ENCODE measurements around the gene NUDT7. TPM values are rescaled to one million over a fixed set of nuclear protein-coding genes. Genes with fewer than 3 reads are reported as not detected.

Gene NUDT7
- total RNA-seq, 1 donor from 2014 or later, result 4.7 TPM

DNA sequence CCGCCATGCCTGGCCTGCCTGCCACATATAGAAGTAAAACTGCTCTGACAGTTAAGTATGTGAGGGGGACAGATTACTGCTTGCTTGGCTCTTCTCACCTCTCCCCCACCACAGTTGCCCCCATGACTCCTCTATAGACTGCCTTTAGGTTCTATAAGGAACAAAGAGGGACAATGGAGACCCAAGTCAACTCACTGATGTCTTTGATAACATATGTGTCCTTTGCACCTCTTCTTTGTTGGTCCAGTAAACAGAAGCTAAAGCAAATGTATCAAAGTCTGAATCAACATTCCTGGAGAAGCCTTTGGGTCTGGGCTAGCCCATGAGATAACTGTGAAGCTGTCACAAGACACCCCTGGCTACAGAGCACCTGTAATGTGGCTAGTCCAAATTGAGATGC is 27.1 kb downstream of the NUDT7 start:
- peaks cover 4% of the 10 kb centered on the region for H3K4me1 Mint-ChIP-seq
- H3K4me3 Mint-ChIP-seq, result no peak overlapping the region
- no peaks in the 10 kb centered on the region for H3K36me3 Mint-ChIP-seq (ENCODE audit: low read depth)
- TF ChIP-seq, protein P1, sequence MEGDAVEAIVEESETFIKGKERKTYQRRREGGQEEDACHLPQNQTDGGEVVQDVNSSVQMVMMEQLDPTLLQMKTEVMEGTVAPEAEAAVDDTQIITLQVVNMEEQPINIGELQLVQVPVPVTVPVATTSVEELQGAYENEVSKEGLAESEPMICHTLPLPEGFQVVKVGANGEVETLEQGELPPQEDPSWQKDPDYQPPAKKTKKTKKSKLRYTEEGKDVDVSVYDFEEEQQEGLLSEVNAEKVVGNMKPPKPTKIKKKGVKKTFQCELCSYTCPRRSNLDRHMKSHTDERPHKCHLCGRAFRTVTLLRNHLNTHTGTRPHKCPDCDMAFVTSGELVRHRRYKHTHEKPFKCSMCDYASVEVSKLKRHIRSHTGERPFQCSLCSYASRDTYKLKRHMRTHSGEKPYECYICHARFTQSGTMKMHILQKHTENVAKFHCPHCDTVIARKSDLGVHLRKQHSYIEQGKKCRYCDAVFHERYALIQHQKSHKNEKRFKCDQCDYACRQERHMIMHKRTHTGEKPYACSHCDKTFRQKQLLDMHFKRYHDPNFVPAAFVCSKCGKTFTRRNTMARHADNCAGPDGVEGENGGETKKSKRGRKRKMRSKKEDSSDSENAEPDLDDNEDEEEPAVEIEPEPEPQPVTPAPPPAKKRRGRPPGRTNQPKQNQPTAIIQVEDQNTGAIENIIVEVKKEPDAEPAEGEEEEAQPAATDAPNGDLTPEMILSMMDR (conservative IDR thresholded peaks at IDR 0.05), result no peak
- H3K27me3 Mint-ChIP-seq (ENCODE audit: low read depth), result peaks cover 20% of the 10 kb centered on the region
- no peak overlapping the region for H3K27ac Mint-ChIP-seq (ENCODE audit: unreplicated experiment)
- no peak for DNase-seq (ENCODE audit: low read depth, low spot score)
- H3K9me3 Mint-ChIP-seq, result no peaks in the 10 kb centered on the region

DNA sequence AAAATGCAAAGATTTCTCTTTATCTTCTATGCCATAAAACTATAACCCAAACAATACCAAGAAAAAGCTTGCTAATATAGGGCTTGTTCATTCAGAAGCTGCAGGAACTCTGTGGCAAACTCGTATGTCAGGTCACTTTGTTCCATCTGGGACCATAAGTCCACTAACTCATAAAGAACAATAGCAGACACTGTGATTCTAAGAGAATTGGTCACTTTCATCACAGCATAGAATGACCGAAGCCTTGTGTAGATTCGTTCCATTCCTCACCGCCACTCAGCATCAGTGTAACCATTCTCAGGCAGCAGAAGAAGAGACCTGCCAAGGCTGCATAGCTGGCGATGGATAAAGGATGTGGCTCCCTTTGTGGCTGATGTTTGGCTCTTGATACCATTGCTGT is 35.7 kb downstream of the NUDT7 start:
- Mint-ChIP-seq H3K4me1 (peaks cover 6% of the 10 kb centered on the region), H3K27me3 (ENCODE audit: low read depth) (peaks cover 9% of the 10 kb centered on the region), H3K36me3 (ENCODE audit: low read depth) (no peaks in the 10 kb centered on the region), H3K4me3 (no peak overlapping the region), H3K9me3 (peaks cover 7% of the 10 kb centered on the region), H3K27ac (ENCODE audit: unreplicated experiment) (no peak overlapping the region)
- DNase-seq (ENCODE audit: low read depth, low spot score), result no peak
- TF ChIP-seq, protein P1 (conservative IDR thresholded peaks at IDR 0.05), result no peak

DNA sequence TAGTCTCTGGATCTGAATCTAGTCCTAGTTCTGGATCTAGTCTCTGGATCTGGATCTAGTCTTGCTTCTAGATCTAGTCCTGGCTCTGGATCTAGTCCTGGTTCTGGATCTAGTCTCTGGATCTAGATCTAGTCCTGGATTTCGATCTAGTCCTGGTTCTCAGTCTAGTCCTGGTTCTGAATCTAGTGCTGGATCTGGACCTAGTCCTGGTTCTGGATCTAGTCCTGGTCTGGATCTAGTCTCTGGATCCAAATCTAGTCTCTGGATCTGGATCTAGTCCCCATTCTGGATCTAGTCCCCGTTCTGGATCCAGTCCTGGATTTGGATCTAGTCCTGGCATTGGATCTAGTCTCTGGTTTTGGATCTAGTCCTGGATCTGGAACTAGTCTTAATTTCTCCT is 36.2 kb downstream of the NUDT7 start:
- peaks cover 6% of the 10 kb centered on the region for H3K4me1 Mint-ChIP-seq
- H3K27me3 Mint-ChIP-seq (ENCODE audit: low read depth), result peaks cover 7% of the 10 kb centered on the region
- no peaks in the 10 kb centered on the region for H3K36me3 Mint-ChIP-seq (ENCODE audit: low read depth)
- no peak for DNase-seq (ENCODE audit: low read depth, low spot score)
- H3K9me3 Mint-ChIP-seq, result peaks cover 8% of the 10 kb centered on the region
- H3K27ac Mint-ChIP-seq (ENCODE audit: unreplicated experiment), result no peak overlapping the region
- TF ChIP-seq, protein P1 (conservative IDR thresholded peaks at IDR 0.05), result no peak
- H3K4me3 Mint-ChIP-seq, result no peak overlapping the region

DNA sequence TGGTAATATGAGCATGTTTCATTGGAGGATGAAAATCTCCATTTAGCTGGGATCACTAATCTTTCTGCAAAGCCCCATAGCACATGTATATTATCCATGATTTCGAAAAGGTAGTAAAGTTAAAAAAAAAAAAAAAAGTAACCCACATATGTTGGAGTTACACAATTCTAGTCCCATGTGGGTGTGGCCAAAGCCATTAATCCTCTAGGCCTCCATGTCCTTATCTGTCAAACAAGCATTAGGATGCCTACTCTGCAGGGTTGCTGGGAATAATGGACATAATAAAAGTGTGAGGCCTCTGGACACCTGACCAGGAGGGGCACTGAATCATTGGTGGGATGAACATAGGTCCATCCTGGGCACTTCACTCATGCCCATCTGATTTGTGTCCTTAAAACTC is 36.9 kb downstream of the NUDT7 start:
- no peaks in the 10 kb centered on the region for H3K36me3 Mint-ChIP-seq (ENCODE audit: low read depth)
- peaks cover 6% of the 10 kb centered on the region for H3K4me1 Mint-ChIP-seq
- peaks cover 8% of the 10 kb centered on the region for H3K9me3 Mint-ChIP-seq
- no peak for DNase-seq (ENCODE audit: low read depth, low spot score)
- TF ChIP-seq, protein P1 (conservative IDR thresholded peaks at IDR 0.05), result no peak
- no peak overlapping the region for H3K27ac Mint-ChIP-seq (ENCODE audit: unreplicated experiment)
- H3K4me3 Mint-ChIP-seq, result no peak overlapping the region
- H3K27me3 Mint-ChIP-seq (ENCODE audit: low read depth), result peaks cover 2% of the 10 kb centered on the region

DNA sequence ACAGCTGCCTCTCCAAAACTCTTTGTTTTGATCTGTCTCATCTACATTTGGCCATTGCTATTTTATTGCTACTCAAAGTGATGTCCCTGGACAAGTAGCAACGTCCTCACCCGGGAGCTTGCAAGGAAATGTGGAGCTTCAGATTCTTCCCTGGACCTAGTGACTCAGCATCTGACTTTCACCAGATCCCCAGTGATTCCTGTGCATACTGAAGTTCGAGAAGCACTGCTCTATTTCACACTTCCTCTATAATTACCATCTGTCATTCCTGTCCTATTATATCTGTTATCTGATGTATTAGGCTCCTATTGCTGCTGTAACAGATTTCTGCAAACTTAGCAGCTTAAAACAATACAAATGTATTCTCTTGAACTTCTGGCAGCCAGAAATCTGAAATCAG is 37.5 kb downstream of the NUDT7 start:
- H3K4me3 Mint-ChIP-seq, result no peak overlapping the region
- TF ChIP-seq, protein P1 (conservative IDR thresholded peaks at IDR 0.05), result no peak
- DNase-seq (ENCODE audit: low read depth, low spot score), result no peak
- H3K27ac Mint-ChIP-seq (ENCODE audit: unreplicated experiment), result no peak overlapping the region
- H3K4me1 Mint-ChIP-seq, result peaks cover 6% of the 10 kb centered on the region
- H3K36me3 Mint-ChIP-seq (ENCODE audit: low read depth), result no peaks in the 10 kb centered on the region
- peaks cover 2% of the 10 kb centered on the region for H3K27me3 Mint-ChIP-seq (ENCODE audit: low read depth)
- H3K9me3 Mint-ChIP-seq, result peaks cover 8% of the 10 kb centered on the region

DNA sequence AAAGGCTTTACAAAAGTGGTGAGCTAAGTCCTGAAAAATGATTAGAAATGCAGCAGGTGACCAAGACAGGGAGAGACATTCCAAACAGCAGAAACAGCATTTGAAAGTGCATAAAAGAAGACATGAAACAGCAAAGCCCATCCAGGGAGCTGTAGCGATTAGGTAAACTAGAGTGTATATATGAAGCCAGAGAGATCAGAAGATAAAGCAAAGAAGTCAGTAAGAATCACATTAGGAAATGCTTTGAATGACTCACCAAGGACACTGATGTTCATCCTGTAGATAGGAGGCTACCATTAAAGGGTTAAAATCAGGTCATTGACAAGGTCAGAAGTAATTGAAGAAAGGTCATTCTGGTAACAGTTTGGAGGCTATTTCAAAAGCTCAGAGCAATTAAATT is 38.5 kb downstream of the NUDT7 start:
- H3K36me3 Mint-ChIP-seq (ENCODE audit: low read depth), result no peaks in the 10 kb centered on the region
- H3K4me3 Mint-ChIP-seq, result no peak overlapping the region
- peaks cover 2% of the 10 kb centered on the region for H3K27me3 Mint-ChIP-seq (ENCODE audit: low read depth)
- no peak overlapping the region for H3K27ac Mint-ChIP-seq (ENCODE audit: unreplicated experiment)
- peaks cover 8% of the 10 kb centered on the region for H3K9me3 Mint-ChIP-seq
- DNase-seq (ENCODE audit: low read depth, low spot score), result no peak
- peaks cover 6% of the 10 kb centered on the region for H3K4me1 Mint-ChIP-seq
- TF ChIP-seq, protein P1 (conservative IDR thresholded peaks at IDR 0.05), result no peak

Measured in neural crest cell (in vitro differentiated cells).